IPS-NIHi7 (cell line): ENCODE measurements around the gene M1AP.
"Not testable (repeated sequence)": the region's sequence is repeated elsewhere in the genome, so short reads cannot be mapped to it uniquely, and the experiment has no call there.

Experiments
- DNase-seq: peaks from one replicate; pipeline ENCODE4 v3.0.0; 2012; ENCODE audit warnings: mixed read lengths; ENCODE audit errors: extremely low spot score

The M1AP gene

GRCh38 chr2:74653985-74654882 is 6.1 kb upstream of the M1AP start, which contains the start of gene SEMA4F:
Gene SEMA4F (plus strand): TSS chr2:74654247. CDS start chr2:74654377, 130 bp downstream.
- peak; percentile 100 for DNase-seq

DNA sequence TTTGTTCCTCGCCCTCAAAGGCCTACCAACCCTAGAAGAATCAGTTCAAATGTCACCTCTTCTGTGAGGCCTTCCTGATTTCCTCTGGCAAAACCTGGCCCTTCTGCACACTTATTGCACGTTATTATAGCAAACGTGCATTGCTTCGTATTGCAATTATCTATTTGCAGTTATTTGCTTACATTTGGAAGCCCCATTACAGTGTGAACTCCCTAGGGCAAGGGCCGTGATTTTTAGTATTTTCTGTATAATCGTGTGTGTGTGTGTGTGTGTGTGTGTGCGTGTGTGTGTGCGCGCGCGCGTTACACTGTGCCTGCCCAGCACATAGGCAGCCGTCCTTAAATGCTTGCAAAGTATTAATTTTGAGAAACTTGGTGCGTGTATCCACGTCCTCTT is 5.5 kb upstream of the M1AP start:
- DNase-seq: no peak

GRCh38 chr2:74646834-74647482 is 1.2 kb downstream of the M1AP start:
- no peak for DNase-seq

- no peak for DNase-seq
These were observed 1.9 kb downstream of the M1AP start for GRCh38 chr2:74646201-74646600.

- DNase-seq: no peak
These were observed 2.8 kb downstream of the M1AP start for GRCh38 chr2:74645344-74645743.

DNA sequence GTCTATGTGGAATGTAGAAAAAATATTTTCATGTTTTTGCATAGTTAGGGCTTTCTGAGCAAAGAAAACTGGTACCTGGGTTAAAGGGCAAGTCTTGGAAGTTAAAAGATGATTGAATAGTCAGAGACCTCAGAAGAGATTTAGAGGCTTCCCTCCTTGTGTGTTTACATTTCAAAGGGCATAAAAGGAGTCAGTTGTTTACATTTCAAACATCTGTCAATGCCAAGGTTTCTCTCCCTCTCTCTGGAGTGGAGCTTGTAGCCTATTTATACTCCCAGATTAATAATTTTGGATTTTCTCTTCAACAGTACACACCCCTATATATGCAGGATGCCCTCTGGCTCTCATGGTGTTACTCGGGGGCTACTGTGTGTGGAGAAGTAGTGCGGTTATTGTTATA is 8.6 kb downstream of the M1AP start:
- no peak for DNase-seq

DNA sequence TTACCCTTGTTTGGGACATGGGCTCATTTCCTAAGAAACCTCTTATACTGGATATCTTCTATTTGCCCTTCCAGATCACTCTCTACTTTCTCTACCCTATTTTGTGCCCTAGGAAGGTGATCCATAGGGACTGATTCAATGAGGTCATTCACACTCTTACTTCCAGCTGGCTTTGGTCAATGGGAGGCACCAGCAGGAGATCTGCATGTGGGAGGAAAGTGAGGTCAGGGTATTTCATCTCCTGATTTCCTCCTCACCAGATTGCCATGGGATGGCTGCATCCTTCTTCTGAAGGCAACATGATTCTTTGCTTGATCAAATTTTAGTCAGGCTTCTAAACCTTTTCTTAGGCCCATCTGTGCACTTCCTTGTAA is 15.2 kb downstream of the M1AP start:
- peak; percentile 38 for DNase-seq

- DNase-seq: peak; percentile 78
These were observed 15.8 kb downstream of the M1AP start for GRCh38 chr2:74632209-74632938.

- DNase-seq: not testable (repeated sequence)
These were observed 17.7 kb downstream of the M1AP start for GRCh38 chr2:74630454-74630853.

GRCh38 chr2:74628538-74629105 is 19.5 kb downstream of the M1AP start:
- no peak for DNase-seq

GRCh38 chr2:74625658-74626425 is 22.3 kb downstream of the M1AP start:
- DNase-seq: no peak

DNA sequence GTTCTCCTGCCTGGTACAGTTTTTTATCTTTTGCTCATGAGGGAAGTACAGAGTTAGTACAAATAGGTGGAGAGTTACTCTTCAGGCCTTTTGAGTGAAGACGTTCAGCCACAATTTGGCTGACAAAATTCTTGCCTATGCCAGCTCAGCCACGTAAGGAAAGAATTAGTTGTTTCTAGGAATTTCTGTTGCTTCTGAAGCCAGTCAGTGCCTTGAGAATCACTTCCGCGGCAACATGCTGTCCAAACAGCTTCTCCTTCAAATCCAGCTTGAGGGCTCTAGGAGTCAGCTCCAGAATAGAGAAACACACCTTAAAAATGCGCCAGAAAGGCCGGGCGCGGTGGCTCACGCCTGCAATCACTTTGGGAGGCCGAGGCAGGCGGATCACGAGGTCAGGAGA is 27.5 kb downstream of the M1AP start:
- DNase-seq: no peak

DNA sequence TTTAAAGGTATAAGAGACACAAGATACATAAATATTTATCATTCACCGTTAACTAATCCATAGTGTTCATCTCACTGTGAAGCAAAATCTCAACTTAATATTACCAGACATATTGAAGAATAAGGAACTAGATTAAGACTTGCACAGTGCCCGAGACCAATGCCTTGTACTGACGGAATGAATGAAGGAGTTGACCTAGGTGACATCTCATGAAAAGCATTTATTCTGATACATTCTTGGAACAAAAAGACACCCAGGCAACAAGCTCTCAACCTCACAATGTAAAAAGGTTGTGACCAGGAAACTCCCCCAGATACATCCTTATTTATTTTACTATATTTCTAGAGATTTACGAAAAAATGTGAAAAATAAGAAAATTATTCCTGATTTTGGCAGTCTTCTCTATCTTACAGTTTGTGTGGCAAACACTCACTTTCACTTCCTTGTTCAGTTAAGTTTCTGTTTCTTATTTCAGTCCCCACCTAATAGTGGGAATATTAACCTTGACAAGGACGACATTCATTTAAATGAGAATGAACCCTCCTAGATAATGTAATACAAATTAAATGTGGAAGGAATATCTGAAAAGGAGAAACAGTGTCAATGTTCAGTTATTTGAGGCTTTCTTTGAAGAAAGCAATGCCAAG is 28.4 kb downstream of the M1AP start:
- no peak for DNase-seq

DNA sequence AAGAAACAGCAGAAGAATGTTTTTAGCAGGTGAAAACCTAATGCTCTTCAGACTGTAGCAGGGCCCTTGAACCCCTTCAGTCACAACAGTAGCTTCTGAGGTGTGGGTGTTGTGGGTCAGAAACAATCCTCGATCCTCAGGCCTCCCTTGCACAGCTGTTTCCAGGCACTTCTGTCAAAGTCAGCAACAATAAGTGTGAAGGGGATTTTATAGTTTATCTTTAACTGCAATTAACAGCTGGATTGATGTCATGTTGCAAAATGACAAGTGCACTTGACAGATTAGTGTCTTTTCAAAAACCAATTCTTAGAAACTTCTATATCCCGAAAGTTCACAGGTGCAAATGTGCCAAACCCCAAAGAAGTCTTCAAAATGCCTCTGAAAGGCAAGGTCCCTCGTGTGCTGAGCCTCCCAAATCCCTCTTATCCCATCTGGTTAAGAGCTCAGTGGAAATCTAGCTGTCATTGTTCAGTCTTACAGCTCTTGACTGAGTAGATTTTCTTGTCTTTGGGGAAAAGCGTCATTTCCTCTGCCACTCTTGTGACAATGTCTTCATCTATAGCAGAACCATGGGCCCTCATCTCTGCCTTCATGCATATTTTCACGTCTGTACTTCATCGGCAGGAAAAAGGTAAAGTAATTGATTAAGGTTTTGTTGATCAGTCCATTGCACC is 29.6 kb downstream of the M1AP start:
- DNase-seq: no peak

DNA sequence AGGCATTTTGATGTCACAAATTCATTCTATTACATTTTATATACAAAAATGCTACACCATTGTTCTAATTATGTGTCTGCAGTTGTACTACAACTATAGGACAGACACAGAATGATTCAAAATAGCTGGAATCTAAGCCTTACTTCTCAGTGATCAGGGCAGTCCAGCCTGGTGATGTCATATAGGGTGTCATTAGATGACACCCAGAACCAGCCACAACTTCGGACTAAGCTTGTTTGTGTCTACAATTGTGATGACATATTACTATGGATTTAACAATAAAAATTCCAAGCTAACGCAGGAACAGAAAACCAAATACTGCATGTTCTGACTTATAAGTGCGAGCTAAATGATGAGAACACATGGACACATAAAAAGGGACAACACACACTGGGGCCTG is 31.0 kb downstream of the M1AP start:
- no peak for DNase-seq

GRCh38 chr2:74606927-74607326 is 41.2 kb downstream of the M1AP start:
- DNase-seq: no peak

GRCh38 chr2:74603282-74604000 is 44.7 kb downstream of the M1AP start:
- no peak for DNase-seq

GRCh38 chr2:74602586-74603281 is 45.4 kb downstream of the M1AP start:
- DNase-seq: no peak

DNA sequence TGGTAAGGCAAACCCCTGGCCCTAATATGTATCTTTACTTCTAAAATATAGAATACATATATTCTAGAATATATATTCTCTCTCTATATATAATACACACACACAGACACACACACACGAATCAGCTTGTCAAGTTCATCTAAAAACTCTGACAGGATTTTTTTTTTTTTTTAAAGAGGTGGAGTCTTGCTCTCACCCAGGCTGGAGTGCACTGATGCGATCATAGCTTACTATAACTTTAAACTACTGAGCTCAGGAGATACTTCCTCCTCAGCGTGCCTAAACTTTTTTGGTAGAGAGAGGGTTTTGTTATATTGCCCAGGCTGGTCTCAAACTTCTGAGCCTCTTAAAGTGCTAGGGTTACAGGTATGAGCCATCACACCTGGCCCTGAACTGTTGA is 48.5 kb downstream of the M1AP start:
- DNase-seq: no peak
